GM23338 (cell line): ENCODE results near the gene IRAK1. TPM values are rescaled to one million over a fixed set of nuclear protein-coding genes. Genes with fewer than 3 reads are reported as not detected.

Source experiments
- ATAC-seq: fragments of 200-7000 bp; cut with Tn5 transposase; 3 replicates; pipeline ENCODE4 v1.9.1; 2020
- DNase-seq: peaks from one replicate; pipeline ENCODE4 v3.0.0-alpha.2; 2015; ENCODE audit warnings: low spot score
- H2AFZ ChIP-seq: fragments of 200-600 bp; sonication (generic); 2 replicates; pipeline ENCODE4 v1.8.0; 2016; ENCODE audit warnings: antibody characterized with exemption, mild to moderate bottlenecking, moderate library complexity
- H3F3A ChIP-seq: fragments of 200-600 bp; sonication (generic); replicated peaks from 2 replicates; pipeline ENCODE4 v1.8.0; 2017; ENCODE audit warnings: antibody characterized with exemption, mixed run types, low read depth
- H3K27ac ChIP-seq: fragments of 200-600 bp; sonication (generic); 2 replicates; pipeline ENCODE4 v1.6.1; 2016; ENCODE audit warnings: low read depth
- H3K27me3 ChIP-seq: fragments of 200-600 bp; sonication (generic); 2 replicates; pipeline ENCODE4 v1.8.0; 2016; ENCODE audit warnings: mild to moderate bottlenecking, mixed run types, moderate library complexity; ENCODE audit not compliant: insufficient read depth
- H3K36me3 ChIP-seq: fragments of 200-600 bp; sonication (generic); 2 replicates; pipeline ENCODE4 v1.8.0; 2016; ENCODE audit warnings: mild to moderate bottlenecking; ENCODE audit not compliant: insufficient read depth
- H3K4me1 ChIP-seq: fragments of 200-600 bp; sonication (generic); 2 replicates; pipeline ENCODE4 v1.8.0; 2016; ENCODE audit warnings: mild to moderate bottlenecking, moderate library complexity; ENCODE audit not compliant: insufficient read depth
- H3K4me2 ChIP-seq: fragments of 200-600 bp; sonication (generic); 2 replicates; pipeline ENCODE4 v1.7.1; 2017; ENCODE audit warnings: mixed run types
- H3K4me3 ChIP-seq: fragments of 200-600 bp; sonication (generic); 2 replicates; pipeline ENCODE4 v1.6.1; 2016; ENCODE audit warnings: mixed run types
- H3K79me2 ChIP-seq: fragments of 200-600 bp; sonication (generic); replicated peaks from 2 replicates; pipeline ENCODE4 v1.8.0; 2017; ENCODE audit warnings: mild to moderate bottlenecking; ENCODE audit not compliant: insufficient read depth
- H3K9me2 ChIP-seq: fragments of 200-600 bp; sonication (generic); 2 replicates; pipeline ENCODE4 v1.8.0; 2017; ENCODE audit not compliant: insufficient read depth
- H4K20me1 ChIP-seq: fragments of 200-600 bp; sonication (generic); replicated peaks from 2 replicates; pipeline ENCODE4 v1.8.0; 2017; ENCODE audit warnings: mild to moderate bottlenecking; ENCODE audit not compliant: insufficient read depth
- H3K27ac Mint-ChIP-seq: 2 replicates; pipeline ENCODE4 v1.8.0; 2020; ENCODE audit warnings: inconsistent platforms, mild to moderate bottlenecking, moderate library complexity, mixed read lengths
- H3K27me3 Mint-ChIP-seq: 3 replicates; pipeline ENCODE4 v1.8.0; 2022; ENCODE audit warnings: low read depth, mild to moderate bottlenecking, moderate library complexity, mixed read lengths, inconsistent platforms; ENCODE audit not compliant: insufficient read depth, poor library complexity
- H3K36me3 Mint-ChIP-seq: 3 replicates; pipeline ENCODE4 v1.8.0; 2021; ENCODE audit warnings: low read depth, mild to moderate bottlenecking, inconsistent platforms, moderate library complexity, mixed read lengths
- H3K4me1 Mint-ChIP-seq: 3 replicates; pipeline ENCODE4 v1.8.0; 2020; ENCODE audit warnings: mild to moderate bottlenecking, inconsistent platforms, mixed read lengths
- H3K4me3 Mint-ChIP-seq: 3 replicates; pipeline ENCODE4 v1.8.0; 2021; ENCODE audit warnings: moderate library complexity, mild to moderate bottlenecking, inconsistent platforms, mixed read lengths
- H3K9me3 Mint-ChIP-seq: 3 replicates; pipeline ENCODE4 v1.8.0; 2020; ENCODE audit warnings: moderate library complexity, mild to moderate bottlenecking, inconsistent platforms, mixed read lengths
- CREB1 ChIP-seq: fragments of 250-450 bp; sonication (Bioruptor Pico); IDR thresholded peaks from 2 replicates; pipeline ENCODE4 v1.5.0; 2020; ENCODE audit warnings: low read depth, mild to moderate bottlenecking, moderate library complexity
- ETS1 ChIP-seq: IDR thresholded peaks from 2 replicates; pipeline ENCODE4 v1.6.1; 2016; ENCODE audit warnings: antibody characterized with exemption
- EZH2 ChIP-seq: fragments of 200-600 bp; sonication (generic); IDR thresholded peaks from one replicate; pipeline ENCODE4 v1.8.0; 2017; ENCODE audit warnings: antibody characterized with exemption, mild to moderate bottlenecking, low read depth; ENCODE audit not compliant: unreplicated experiment
- EZH2phosphoT487 ChIP-seq: fragments of 200-600 bp; sonication (generic); IDR thresholded peaks from one replicate; pipeline ENCODE4 v1.8.1; 2018; ENCODE audit warnings: antibody characterized with exemption; ENCODE audit not compliant: unreplicated experiment
- JUNB ChIP-seq: IDR thresholded peaks from one replicate; pipeline ENCODE4 v1.6.1; 2016; ENCODE audit warnings: antibody characterized with exemption; ENCODE audit not compliant: unreplicated experiment
- POLR2AphosphoS5 ChIP-seq: IDR thresholded peaks from 2 replicates; pipeline ENCODE4 v1.6.1; 2016; ENCODE audit warnings: antibody characterized with exemption, low read depth
- STAT1 ChIP-seq: IDR thresholded peaks from one replicate; pipeline ENCODE4 v1.6.1; 2016; ENCODE audit warnings: antibody characterized with exemption; ENCODE audit not compliant: unreplicated experiment
- ZNF114 ChIP-seq: fragments of 250-450 bp; sonication (Bioruptor Pico); IDR thresholded peaks from 2 replicates; pipeline ENCODE4 v1.5.0; 2020; ENCODE audit warnings: mild to moderate bottlenecking, moderate library complexity
- ZNF331 ChIP-seq: fragments of 250-450 bp; sonication (Bioruptor Pico); IDR thresholded peaks from 2 replicates; pipeline ENCODE4 v1.5.0; 2020; ENCODE audit warnings: low read depth, mild to moderate bottlenecking, moderate library complexity
- ZNF462 ChIP-seq: fragments of 250-450 bp; sonication (Bioruptor Pico); IDR thresholded peaks from 2 replicates; pipeline ENCODE4 v1.5.0; 2020; ENCODE audit warnings: mild to moderate bottlenecking, moderate library complexity
- polyA plus RNA-seq: library from polyadenylated mRNA; unstranded; fragments of >200 nt; fragmentation: Nextera tagmentation; extraction: Ambion mirVana; gene quantifications from 2 replicates; pipeline ENCODE4 v1.2.1, GENCODE V29; 2016
- total RNA-seq: library from RNA; depleted of rRNA; stranded (reverse); fragments of >200 nt; shearing (Covaris generic); gene quantifications from 2 replicates; pipeline ENCODE4 v1.2.3, GENCODE V29; 2014

Gene IRAK1
- total and polyA plus RNA-seq, 2 experiments from 2014 or later, result 21.6 to 38.0 TPM

- no peak for TF ChIP-seq ZNF462 (CRISPR knock-in tag)
- no peak for TF ChIP-seq ETS1
- no peak for TF ChIP-seq EZH2
- no peak for TF ChIP-seq CREB1
Measured at GRCh38 chrX:154024271-154024670, 4.6 kb upstream of the IRAK1 start (continued).

- Mint-ChIP-seq H3K9me3 (no peaks in the 10 kb centered on the region), H3K27ac (no peak overlapping the region), H3K4me1 (peaks cover 30% of the 10 kb centered on the region), H3K4me3 (no peak overlapping the region; the same call in 2 of the 3 replicates), H3K27me3 (peaks cover 8% of the 10 kb centered on the region), H3K36me3 (peaks cover 8% of the 10 kb centered on the region; the same call in 2 of the 3 replicates)
- Histone ChIP-seq H3K4me3 (no peak overlapping the region), H3F3A (no peaks in the 10 kb centered on the region), H4K20me1 (no peaks in the 10 kb centered on the region), H3K36me3 (no peaks in the 10 kb centered on the region), H3K4me2 (no peak overlapping the region), H2AFZ (no peak overlapping the region), H3K27me3 (no peaks in the 10 kb centered on the region), H3K79me2 (no peaks in the 10 kb centered on the region), H3K9me2 (no peaks in the 10 kb centered on the region), H3K4me1 (peaks cover 6% of the 10 kb centered on the region; the same call in 1 of the 2 replicates), H3K27ac (no peak overlapping the region)
- DNase-seq (no peak), ATAC-seq (no peak)
- TF ChIP-seq EZH2, result no peak
- TF ChIP-seq EZH2phosphoT487, result no peak
- no peak for TF ChIP-seq ZNF114
- no peak for TF ChIP-seq ETS1
- no peak for TF ChIP-seq STAT1
- no peak for TF ChIP-seq POLR2AphosphoS5
- TF ChIP-seq JUNB, result no peak
- TF ChIP-seq ZNF331, result no peak
- TF ChIP-seq CREB1, result no peak
Measured at GRCh38 chrX:154023276-154024000, 3.7 kb upstream of the IRAK1 start.
